K562 (cell line): Measurements from ENCODE around the gene CEND1. TPM values are rescaled to one million over a fixed set of nuclear protein-coding genes. Genes with fewer than 3 reads are reported as not detected.

Experiments used
- ATF4 ChIP-seq: fragments of 450-650 bp; formaldehyde crosslinking; IDR thresholded peaks from 2 replicates; pipeline ENCODE4 v1.4.0; 2022; ENCODE audit warnings: mild to moderate bottlenecking, moderate library complexity
- CHD4 ChIP-seq: fragments of 200-600 bp; sonication (generic); IDR thresholded peaks from 3 replicates; pipeline ENCODE4 v1.6.1; 2012; ENCODE audit warnings: low read depth, mild to moderate bottlenecking, mixed read lengths, low read length, inconsistent platforms; ENCODE audit not compliant: insufficient read depth, insufficient replicate concordance, poor library complexity, severe bottlenecking
- CREB5 ChIP-seq: fragments of 250-450 bp; sonication (Bioruptor Pico); IDR thresholded peaks from 2 replicates; pipeline ENCODE4 v1.5.0; 2020; ENCODE audit warnings: mild to moderate bottlenecking
- ELF1 ChIP-seq: fragments of 200-800 bp; sonication (Bioruptor generic); IDR thresholded peaks from 2 replicates; pipeline ENCODE4 v1.6.1; 2016; ENCODE audit warnings: missing genetic modification characterization, missing compliant biosample characterization
- HMG20B ChIP-seq: fragments of 250-450 bp; sonication (Bioruptor Pico); IDR thresholded peaks from 2 replicates; pipeline ENCODE4 v1.5.0; 2021; ENCODE audit warnings: mild to moderate bottlenecking
- MAFG ChIP-seq: fragments of 450-650 bp; conservative IDR thresholded peaks from 2 replicates; pipeline ENCODE4 v1.6.1; 2016; ENCODE audit warnings: missing genetic modification characterization, missing compliant biosample characterization
- NCOA4 ChIP-seq: fragments of 450-650 bp; IDR thresholded peaks from 2 replicates; pipeline ENCODE4 v1.6.1; 2018; ENCODE audit warnings: mild to moderate bottlenecking; ENCODE audit not compliant: partially characterized antibody
- PHF21A ChIP-seq: fragments of 450-650 bp; IDR thresholded peaks from 2 replicates; pipeline ENCODE4 v1.6.1; 2017; ENCODE audit warnings: low read depth, borderline replicate concordance
- PTRF ChIP-seq: fragments of 450-650 bp; IDR thresholded peaks from 2 replicates; pipeline ENCODE4 v1.6.1; 2016; ENCODE audit warnings: mild to moderate bottlenecking, missing genetic modification characterization, missing compliant biosample characterization
- PURB ChIP-seq: sonication (generic); formaldehyde crosslinking; IDR thresholded peaks from 2 replicates; pipeline ENCODE4 v1.9.0; 2021; ENCODE audit warnings: low read depth, mild to moderate bottlenecking, missing genetic modification reagents
- RAD21 ChIP-seq, 2 experiments: fragments of 250-450 bp in 1 of 2; fragments of 450-650 bp in 1 of 2; sonication (Bioruptor Pico) in 1 of 2; formaldehyde crosslinking in 1 of 2; IDR thresholded peaks in 1 of 2; conservative IDR thresholded peaks in 1 of 2; 2 replicates each; pipeline versions ENCODE4 v1.4.0 to v1.8.0; 2020 to 2022; ENCODE audit warnings: mild to moderate bottlenecking in 2 of 2, moderate library complexity in 1 of 2
- RBM14 ChIP-seq: fragments of 200-400 bp; formaldehyde crosslinking; IDR thresholded peaks from 2 replicates; pipeline ENCODE4 v1.6.1; 2018; ENCODE audit warnings: low read depth, mild to moderate bottlenecking, low read length, moderate library complexity, borderline replicate concordance; ENCODE audit not compliant: insufficient read depth
- RFX1 ChIP-seq: fragments of 450-650 bp; IDR thresholded peaks from 2 replicates; pipeline ENCODE4 v1.6.1; 2016; ENCODE audit warnings: mild to moderate bottlenecking, moderate library complexity
- RFX5 ChIP-seq: IDR thresholded peaks from 2 replicates; pipeline ENCODE4 v1.6.1; 2011; ENCODE audit warnings: low read depth, mild to moderate bottlenecking, improper control_type of control experiment, low read length
- RFX7 ChIP-seq: fragments of 250-450 bp; sonication (Bioruptor Pico); IDR thresholded peaks from 2 replicates; pipeline ENCODE4 v1.5.1; 2021; ENCODE audit warnings: mild to moderate bottlenecking
- YY1 ChIP-seq, 3 experiments: IDR thresholded peaks; 2 replicates each; pipeline ENCODE4 v1.6.1; 2011; ENCODE audit warnings: low read length in 2 of 3, mild to moderate bottlenecking in 2 of 3, moderate library complexity in 2 of 3, borderline replicate concordance in 1 of 3, control low read depth in 1 of 3, low read depth in 1 of 3; ENCODE audit not compliant: insufficient read depth in 3 of 3, insufficient replicate concordance in 2 of 3, control insufficient read depth in 1 of 3, insufficient read length in 1 of 3; ENCODE audit errors: extremely low read depth in 1 of 3
- ZBED1 ChIP-seq: IDR thresholded peaks from 2 replicates; pipeline ENCODE4 v1.6.1; 2014
- ZFP30 ChIP-seq: fragments of 250-450 bp; sonication (Bioruptor Pico); IDR thresholded peaks from 2 replicates; pipeline ENCODE4 v1.8.0; 2022; ENCODE audit warnings: moderate library complexity, mild to moderate bottlenecking, inconsistent platforms, borderline replicate concordance
- ZFX ChIP-seq: sonication (generic); formaldehyde crosslinking; IDR thresholded peaks from 2 replicates; pipeline ENCODE4 v1.8.0; 2022; ENCODE audit warnings: mild to moderate bottlenecking, missing genetic modification reagents, moderate library complexity
- ZKSCAN1 ChIP-seq: fragments of 150-350 bp; IDR thresholded peaks from 2 replicates; pipeline ENCODE4 v1.6.1; 2016; ENCODE audit warnings: low read depth, low read length
- ZNF121 ChIP-seq: sonication (generic); formaldehyde crosslinking; conservative IDR thresholded peaks from 2 replicates; pipeline ENCODE4 v1.8.0; 2022; ENCODE audit warnings: missing genetic modification reagents
- ZNF175 ChIP-seq: fragments of 200-800 bp; sonication (Bioruptor generic); IDR thresholded peaks from 2 replicates; pipeline ENCODE4 v1.6.1; 2016; ENCODE audit warnings: low read depth, mild to moderate bottlenecking, missing genetic modification characterization, missing compliant biosample characterization
- ZNF184 ChIP-seq: sonication (generic); formaldehyde crosslinking; IDR thresholded peaks from 2 replicates; pipeline ENCODE4 v1.5.0; 2020; ENCODE audit warnings: missing genetic modification reagents
- ZNF347 ChIP-seq: fragments of 450-650 bp; formaldehyde crosslinking; IDR thresholded peaks from 2 replicates; pipeline ENCODE4 v1.4.0; 2020; ENCODE audit warnings: low read depth, mild to moderate bottlenecking, moderate library complexity
- ZNF586 ChIP-seq: fragments of 450-650 bp; formaldehyde crosslinking; conservative IDR thresholded peaks from 2 replicates; pipeline ENCODE4 v1.4.0; 2020; ENCODE audit warnings: mild to moderate bottlenecking, moderate library complexity
- ZNF696 ChIP-seq: fragments of 250-450 bp; sonication (Bioruptor Pico); conservative IDR thresholded peaks from 2 replicates; pipeline ENCODE4 v1.4.0; 2020; ENCODE audit warnings: mild to moderate bottlenecking, moderate library complexity
- ZNF707 ChIP-seq: fragments of 250-450 bp; sonication (Bioruptor Pico); conservative IDR thresholded peaks from 2 replicates; pipeline ENCODE4 v1.8.0; 2022; ENCODE audit warnings: inconsistent platforms, mild to moderate bottlenecking, moderate library complexity
- ZNF717 ChIP-seq: fragments of 250-450 bp; sonication (Bioruptor Pico); IDR thresholded peaks from 2 replicates; pipeline ENCODE4 v1.5.0; 2021
- polyA plus RNA-seq, 8 experiments: library from polyadenylated mRNA; depleted of rRNA in 4 of 8; stranded (reverse) in 5 of 8; unstranded in 3 of 8; fragments of >200 nt; fragmentation: Nextera tagmentation in 2 of 8; fragmentation: Illumina TruSeq in 1 of 8; extraction: Ambion mirVana in 2 of 8; extraction: Trizol in 1 of 8; gene quantifications; 2 replicates each; pipeline versions ENCODE4 v1.2.1 to v1.2.3, GENCODE V29; 2011 to 2014; ENCODE audit warnings: inconsistent platforms in 1 of 8, missing spikeins in 1 of 8
- total RNA-seq, 7 experiments: library from RNA; depleted of rRNA in 6 of 7; stranded (reverse); fragments of >200 nt in 6 of 7; fragmentation: Illumina TruSeq in 2 of 7; extraction: Trizol in 2 of 7; gene quantifications; 2 replicates each; pipeline versions ENCODE4 v1.2.1 to v1.2.3, GENCODE V29; 2011 to 2021; ENCODE audit warnings: low replicate concordance in 1 of 7

CEND1 gene
- total and polyA plus RNA-seq, 9 of the 15 experiments (the other 6 are each of a cell fraction or from before 2014, with no cell fraction given), result 0.13 to 0.18 (median 0.16) TPM; not detected in 6

- no peak for TF ChIP-seq MAFG (tag)
- no peak for TF ChIP-seq ZNF347 (CRISPR knock-in tag)
- no peak for TF ChIP-seq ELF1 (tag)
- TF ChIP-seq ZBED1, result no peak
- no peak for TF ChIP-seq ZNF121 (CRISPR knock-in tag)
- no peak for TF ChIP-seq YY1 (IDR thresholded peaks at IDR 0.05; ENCODE audit: borderline replicate concordance in 1 of 3, control insufficient read depth in 1 of 3, extremely low read depth in 1 of 3, insufficient read depth in 3 of 3, insufficient read length in 1 of 3, insufficient replicate concordance in 2 of 3, low read depth in 1 of 3, low read length in 2 of 3)
- no peak for TF ChIP-seq HMG20B (CRISPR knock-in tag)
- TF ChIP-seq ZNF717 (CRISPR knock-in tag), result no peak
- TF ChIP-seq PTRF (tag), result no peak
- TF ChIP-seq CREB5 (CRISPR knock-in tag), result no peak
- peak; percentile 70 for TF ChIP-seq ZFX (CRISPR knock-in tag)
- no peak for TF ChIP-seq RFX7 (CRISPR knock-in tag)
- TF ChIP-seq PURB (CRISPR knock-in tag), result no peak
- no peak for TF ChIP-seq ZNF184 (CRISPR knock-in tag)
- TF ChIP-seq ZNF696, result no peak
- peak; percentile 94 for TF ChIP-seq RFX1
- no peak for TF ChIP-seq ZFP30 (CRISPR knock-in tag)
- no peak for TF ChIP-seq ZNF175 (CRISPR knock-in tag)
- TF ChIP-seq RBM14, result no peak
- TF ChIP-seq RFX5, result no peak
- TF ChIP-seq NCOA4, result no peak
- no peak for TF ChIP-seq PHF21A
- TF ChIP-seq RAD21 (CRISPR knock-in tag; conservative IDR thresholded peaks at IDR 0.05 in 1 of 2, IDR thresholded peaks at IDR 0.05 in 1 of 2), result no peak
- TF ChIP-seq ZNF586 (CRISPR knock-in tag), result no peak
- no peak for TF ChIP-seq ZNF707 (CRISPR knock-in tag)
- TF ChIP-seq CHD4, result no peak
- TF ChIP-seq ATF4, result no peak
- no peak for TF ChIP-seq ZKSCAN1
Measured at GRCh38 chr11:797296-798092, 7.6 kb upstream of the CEND1 start (continued).
